GM12873 (cell line): ENCODE measurements around the gene AKAP8.

Experiments used
- CTCF ChIP-seq: IDR thresholded peaks from 2 replicates; pipeline ENCODE4 v1.5.1; 2012; ENCODE audit warnings: low read depth, mild to moderate bottlenecking, moderate library complexity, low read length, control low read depth; ENCODE audit not compliant: insufficient read depth; ENCODE audit errors: missing control alignments

Gene AKAP8

GRCh38 chr19:15397236-15397635 lies 17.6 kb upstream of the AKAP8 start:
- no peak for TF ChIP-seq CTCF

GRCh38 chr19:15396436-15396835 lies 16.8 kb upstream of the AKAP8 start:
- TF ChIP-seq CTCF = no peak

GRCh38 chr19:15394426-15394825 lies 14.8 kb upstream of the AKAP8 start:
- no peak for TF ChIP-seq CTCF

- no peak for TF ChIP-seq CTCF
Observed at GRCh38 chr19:15393963-15394362, 14.4 kb upstream of the AKAP8 start.

GRCh38 chr19:15390814-15391213 lies 11.2 kb upstream of the AKAP8 start:
- no peak for TF ChIP-seq CTCF

- TF ChIP-seq CTCF = no peak
Observed at GRCh38 chr19:15381864-15382263, 2.3 kb upstream of the AKAP8 start.

- TF ChIP-seq CTCF = no peak
Observed at GRCh38 chr19:15381429-15381828, 1.8 kb upstream of the AKAP8 start.
